Measurements from ENCODE around the gene SGSH.
"Not testable (repeated sequence)": the region's sequence is repeated elsewhere in the genome, so short reads cannot be mapped to it uniquely, and the experiment has no call there.

Gene SGSH

GRCh38 chr17:80248001-80248893, 28.1 kb upstream of the SGSH start:
- H3K4me1 ChIP-seq: peaks cover 8 to 18% (median 13%) of the 10 kb centered on the region in 10 experiments; a peak in 18 of 20 replicates
- H3K27ac ChIP-seq: no peak overlapping the region
- H3K36me3 ChIP-seq: peaks cover 0 to 76% (median 0%) of the 10 kb centered on the region in 11 experiments; a peak in 6 of 22 replicates
- H3K4me3 ChIP-seq: no peak overlapping the region
- no peaks in the 10 kb centered on the region; a peak in 1 of 22 replicates for H4K20me1 ChIP-seq
- no peaks in the 10 kb centered on the region for H3K9me3 ChIP-seq (replicated peaks in 1 of 11)
- no peak overlapping the region for H3K9ac ChIP-seq
- H3K27me3 ChIP-seq: no peaks in the 10 kb centered on the region
- TF ChIP-seq Cebpa-rat (IDR thresholded peaks at IDR 0.05): no peak
- no peak overlapping the region for H3K4me2 ChIP-seq

- H4K20me1 ChIP-seq: no peaks in the 10 kb centered on the region; a peak in 1 of 22 replicates
- peaks cover 0 to 83% (median 0%) of the 10 kb centered on the region in 11 experiments; a peak in 6 of 22 replicates for H3K36me3 ChIP-seq
- H3K4me2 ChIP-seq: no peak overlapping the region
- H3K27ac ChIP-seq: no peak overlapping the region
- H3K4me3 ChIP-seq: no peak overlapping the region
- no peak overlapping the region for H3K9ac ChIP-seq
- peaks cover 1 to 13% (median 10%) of the 10 kb centered on the region in 10 experiments; a peak in 17 of 20 replicates for H3K4me1 ChIP-seq
- H3K9me3 ChIP-seq (replicated peaks in 1 of 11): no peaks in the 10 kb centered on the region
- no peaks in the 10 kb centered on the region for H3K27me3 ChIP-seq
- no peak for TF ChIP-seq Cebpa-rat (IDR thresholded peaks at IDR 0.05)
Measured at GRCh38 chr17:80247561-80247960, 27.4 kb upstream of the SGSH start.

- Histone ChIP-seq H3K27ac (no peak overlapping the region), H3K9ac (no peak overlapping the region), H3K4me3 (no peak overlapping the region), H3K27me3 (no peaks in the 10 kb centered on the region), H3K36me3 (peaks cover 0 to 84% (median 0%) of the 10 kb centered on the region in 11 experiments; a peak in 6 of 22 replicates), H3K9me3 (replicated peaks in 1 of 11) (no peaks in the 10 kb centered on the region), H3K4me1 (peaks cover 0 to 13% (median 9%) of the 10 kb centered on the region in 10 experiments; a peak in 12 of 20 replicates), H3K4me2 (no peak overlapping the region), H4K20me1 (no peaks in the 10 kb centered on the region; a peak in 1 of 22 replicates)
- TF ChIP-seq Cebpa-rat (IDR thresholded peaks at IDR 0.05): no peak
Measured at GRCh38 chr17:80246726-80247125, 26.6 kb upstream of the SGSH start.

GRCh38 chr17:80246266-80246681, 26.1 kb upstream of the SGSH start:
- Histone ChIP-seq H3K4me1 (peaks cover 0 to 13% (median 9%) of the 10 kb centered on the region in 10 experiments; a peak in 12 of 20 replicates), H3K4me3 (no peak overlapping the region), H3K27me3 (no peaks in the 10 kb centered on the region), H3K9ac (peak overlapping the region in 1 of 11 experiments; percentile 21; a peak in 1 of 22 replicates), H3K27ac (no peak overlapping the region), H3K9me3 (replicated peaks in 1 of 11) (no peaks in the 10 kb centered on the region), H4K20me1 (no peaks in the 10 kb centered on the region; a peak in 1 of 22 replicates), H3K36me3 (peaks cover 0 to 86% (median 0%) of the 10 kb centered on the region in 11 experiments; a peak in 6 of 22 replicates), H3K4me2 (no peak overlapping the region)
- TF ChIP-seq Cebpa-rat (IDR thresholded peaks at IDR 0.05): no peak

- H3K4me2 ChIP-seq: peak overlapping the region in 6 of 11 experiments; percentile 24 to 39 (median 32); a peak in 8 of 22 replicates
- no peak for TF ChIP-seq Cebpa-rat (IDR thresholded peaks at IDR 0.05)
- H3K4me3 ChIP-seq: no peak overlapping the region
- H3K27me3 ChIP-seq: no peaks in the 10 kb centered on the region
- no peak overlapping the region for H3K27ac ChIP-seq
- H3K9ac ChIP-seq: peak overlapping the region in 1 of 11 experiments; percentile 21; a peak in 2 of 22 replicates
- no peaks in the 10 kb centered on the region; a peak in 1 of 22 replicates for H4K20me1 ChIP-seq
- peaks cover 0 to 13% (median 9%) of the 10 kb centered on the region in 10 experiments; a peak in 12 of 20 replicates for H3K4me1 ChIP-seq
- H3K9me3 ChIP-seq (replicated peaks in 1 of 11): no peaks in the 10 kb centered on the region
- H3K36me3 ChIP-seq: peaks cover 0 to 91% (median 0%) of the 10 kb centered on the region in 11 experiments; a peak in 6 of 22 replicates
Measured at GRCh38 chr17:80245566-80246265, 25.6 kb upstream of the SGSH start.

GRCh38 chr17:80244871-80245509, 24.9 kb upstream of the SGSH start:
- H3K4me3 ChIP-seq: no peak overlapping the region
- no peak for TF ChIP-seq Cebpa-rat (IDR thresholded peaks at IDR 0.05)
- H3K4me2 ChIP-seq: peak overlapping the region in 6 of 11 experiments; percentile 24 to 39 (median 32); a peak in 6 of 22 replicates

GRCh38 chr17:80244448-80244847, 24.3 kb upstream of the SGSH start:
- H3K9me3 ChIP-seq (replicated peaks in 1 of 11); H3K4me3 ChIP-seq; H3K27me3 ChIP-seq; H3K9ac ChIP-seq; H3K4me2 ChIP-seq; H3K27ac ChIP-seq; H4K20me1 ChIP-seq: not testable (repeated sequence)
- H3K36me3 ChIP-seq: peaks cover 0 to 95% (median 0%) of the 10 kb centered on the region in 11 experiments; a peak in 6 of 22 replicates
- H3K4me1 ChIP-seq: peaks cover 0 to 13% (median 9%) of the 10 kb centered on the region in 10 experiments; a peak in 12 of 20 replicates

More at GRCh38 chr17:80244871-80245509, 24.9 kb upstream of the SGSH start:
- H3K9ac ChIP-seq: no peak overlapping the region; a peak in 1 of 22 replicates
- H3K27me3 ChIP-seq: no peaks in the 10 kb centered on the region
- H3K27ac ChIP-seq: no peak overlapping the region
- H3K9me3 ChIP-seq (replicated peaks in 1 of 11): no peaks in the 10 kb centered on the region
- H3K4me1 ChIP-seq: peaks cover 0 to 13% (median 9%) of the 10 kb centered on the region in 10 experiments; a peak in 12 of 20 replicates
- no peaks in the 10 kb centered on the region; a peak in 1 of 22 replicates for H4K20me1 ChIP-seq
- H3K36me3 ChIP-seq: peaks cover 0 to 95% (median 0%) of the 10 kb centered on the region in 11 experiments; a peak in 6 of 22 replicates

Measured in BLaER1 treated with 17β-estradiol and CSF1 and Interleukin-3, amounts not matched to agents 10 nM and 100 nM (cell line).